Measurements from ENCODE around the gene CAPZB. TPM values are rescaled to one million over a fixed set of nuclear protein-coding genes. Genes with fewer than 3 reads are reported as not detected.

The CAPZB gene
- total RNA-seq, 2 donors from 2014 or later = 119 to 174 TPM

GRCh38 chr1:19342894-19343616 lies 142.3 kb downstream of the CAPZB start:
- no peak for TF ChIP-seq CTCF (IDR thresholded peaks at IDR 0.05)
- ATAC-seq (ENCODE audit: insufficient number of reproducible peaks, low FRiP score, low read depth) (no peak), DNase-seq (ENCODE audit: low spot score) (no peak)
- H3K27ac ChIP-seq = no peak overlapping the region
- peaks cover 25% of the 10 kb centered on the region for H3K36me3 ChIP-seq
- H3K4me3 ChIP-seq = no peak overlapping the region
- H3K9me3 ChIP-seq = no peaks in the 10 kb centered on the region
- peaks cover 6 to 15% of the 10 kb centered on the region in 2 donors for H3K4me1 ChIP-seq (ENCODE audit: control insufficient read depth in 1 of 2, low read depth in 2 of 2)
- H3K27me3 ChIP-seq (replicated peaks; ENCODE audit: insufficient read depth) = no peaks in the 10 kb centered on the region

- H3K27ac ChIP-seq = no peak overlapping the region
- TF ChIP-seq CTCF (IDR thresholded peaks at IDR 0.05) = no peak
- H3K4me3 ChIP-seq = no peak overlapping the region
- no peaks in the 10 kb centered on the region for H3K27me3 ChIP-seq (replicated peaks; ENCODE audit: insufficient read depth)
- DNase-seq (ENCODE audit: low spot score) = no peak
- H3K36me3 ChIP-seq = peaks cover 32% of the 10 kb centered on the region
- no peaks in the 10 kb centered on the region for H3K9me3 ChIP-seq
- peaks cover 6 to 15% of the 10 kb centered on the region in 2 donors for H3K4me1 ChIP-seq (ENCODE audit: control insufficient read depth in 1 of 2, low read depth in 2 of 2)
- no peak for ATAC-seq (ENCODE audit: insufficient number of reproducible peaks, low FRiP score, low read depth)
Observed at GRCh38 chr1:19342062-19342750, 143.1 kb downstream of the CAPZB start.

- TF ChIP-seq CTCF (IDR thresholded peaks at IDR 0.05) = peak; percentile 94
- no peaks in the 10 kb centered on the region for H3K27me3 ChIP-seq (replicated peaks; ENCODE audit: insufficient read depth)
- H3K9me3 ChIP-seq = no peaks in the 10 kb centered on the region
- H3K36me3 ChIP-seq = peaks cover 32% of the 10 kb centered on the region
- peak overlapping the region in 1 of 2 donors; percentile 10 for H3K27ac ChIP-seq
- DNase-seq (ENCODE audit: low spot score) = peak; percentile 31
- peaks cover 6 to 15% of the 10 kb centered on the region in 2 donors for H3K4me1 ChIP-seq (ENCODE audit: control insufficient read depth in 1 of 2, low read depth in 2 of 2)
- H3K4me3 ChIP-seq = no peak overlapping the region
- ATAC-seq (ENCODE audit: insufficient number of reproducible peaks, low FRiP score, low read depth) = peak; percentile 41
Observed at GRCh38 chr1:19341201-19342061, 143.9 kb downstream of the CAPZB start.

GRCh38 chr1:19340387-19340937 lies 144.9 kb downstream of the CAPZB start:
- no peak for TF ChIP-seq CTCF (IDR thresholded peaks at IDR 0.05)
- Histone ChIP-seq H3K27me3 (replicated peaks; ENCODE audit: insufficient read depth) (no peaks in the 10 kb centered on the region), H3K27ac (no peak overlapping the region), H3K9me3 (no peaks in the 10 kb centered on the region), H3K4me1 (ENCODE audit: control insufficient read depth in 1 of 2, low read depth in 2 of 2) (peaks cover 6 to 15% of the 10 kb centered on the region in 2 donors), H3K4me3 (no peak overlapping the region), H3K36me3 (peaks cover 29% of the 10 kb centered on the region)
- ATAC-seq (ENCODE audit: insufficient number of reproducible peaks, low FRiP score, low read depth) (no peak), DNase-seq (ENCODE audit: low spot score) (no peak)

Measured in thoracic aorta (tissue), 2 donors.